T-helper 2 cell treated with Interferon-gamma antibody and Interleukin-4, amounts not matched to agents 5 μg/mL and 100 μg/mL, for 36 hours (primary cell): Measurements from ENCODE around the gene SLC6A3.

Experiments used
- DNase-seq: peaks from one replicate; pipeline ENCODE4 v3.0.0; 2021; ENCODE audit warnings: low spot score
- H3K27ac Mint-ChIP-seq: one replicate; pipeline ENCODE4 v1.8.0; 2021; ENCODE audit warnings: mild to moderate bottlenecking, mixed read lengths
- H3K27me3 Mint-ChIP-seq: one replicate; pipeline ENCODE4 v1.8.0; 2021; ENCODE audit warnings: low read depth, mixed read lengths
- H3K36me3 Mint-ChIP-seq: one replicate; pipeline ENCODE4 v1.8.0; 2021; ENCODE audit warnings: low read depth, mixed read lengths
- H3K4me1 Mint-ChIP-seq: one replicate; pipeline ENCODE4 v1.8.0; 2021; ENCODE audit warnings: low read depth, mixed read lengths
- H3K4me3 Mint-ChIP-seq: one replicate; pipeline ENCODE4 v1.8.0; 2022; ENCODE audit warnings: mild to moderate bottlenecking, moderate library complexity, mixed read lengths
- H3K9me3 Mint-ChIP-seq: one replicate; pipeline ENCODE4 v1.8.0; 2021; ENCODE audit warnings: mixed read lengths

Gene SLC6A3

DNA sequence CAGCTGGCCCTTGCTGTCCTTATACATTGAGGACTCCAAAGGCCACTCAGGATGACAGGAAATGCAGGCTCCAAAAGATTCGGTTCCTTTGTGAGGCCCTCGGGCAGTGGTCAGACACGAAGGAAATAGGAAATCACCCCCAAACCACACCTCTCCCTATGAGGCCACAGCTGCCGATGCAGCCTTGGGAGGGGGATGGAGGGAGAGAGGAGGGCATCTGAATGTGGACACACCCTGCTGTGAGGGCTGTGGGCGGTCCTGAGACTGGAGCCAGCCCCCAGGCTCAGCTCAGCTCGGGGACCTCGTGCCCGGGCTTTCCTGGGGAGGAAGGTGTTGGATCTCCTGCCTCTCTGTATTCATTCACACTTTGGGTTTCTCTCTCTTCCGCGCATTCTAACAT lies 97.7 kb downstream of the SLC6A3 start:
- Mint-ChIP-seq H3K9me3 (no peaks in the 10 kb centered on the region), H3K4me1 (peaks cover 20% of the 10 kb centered on the region), H3K27ac (no peak overlapping the region), H3K27me3 (no peaks in the 10 kb centered on the region), H3K36me3 (peaks cover 12% of the 10 kb centered on the region), H3K4me3 (no peak overlapping the region)
- DNase-seq: no peak

DNA sequence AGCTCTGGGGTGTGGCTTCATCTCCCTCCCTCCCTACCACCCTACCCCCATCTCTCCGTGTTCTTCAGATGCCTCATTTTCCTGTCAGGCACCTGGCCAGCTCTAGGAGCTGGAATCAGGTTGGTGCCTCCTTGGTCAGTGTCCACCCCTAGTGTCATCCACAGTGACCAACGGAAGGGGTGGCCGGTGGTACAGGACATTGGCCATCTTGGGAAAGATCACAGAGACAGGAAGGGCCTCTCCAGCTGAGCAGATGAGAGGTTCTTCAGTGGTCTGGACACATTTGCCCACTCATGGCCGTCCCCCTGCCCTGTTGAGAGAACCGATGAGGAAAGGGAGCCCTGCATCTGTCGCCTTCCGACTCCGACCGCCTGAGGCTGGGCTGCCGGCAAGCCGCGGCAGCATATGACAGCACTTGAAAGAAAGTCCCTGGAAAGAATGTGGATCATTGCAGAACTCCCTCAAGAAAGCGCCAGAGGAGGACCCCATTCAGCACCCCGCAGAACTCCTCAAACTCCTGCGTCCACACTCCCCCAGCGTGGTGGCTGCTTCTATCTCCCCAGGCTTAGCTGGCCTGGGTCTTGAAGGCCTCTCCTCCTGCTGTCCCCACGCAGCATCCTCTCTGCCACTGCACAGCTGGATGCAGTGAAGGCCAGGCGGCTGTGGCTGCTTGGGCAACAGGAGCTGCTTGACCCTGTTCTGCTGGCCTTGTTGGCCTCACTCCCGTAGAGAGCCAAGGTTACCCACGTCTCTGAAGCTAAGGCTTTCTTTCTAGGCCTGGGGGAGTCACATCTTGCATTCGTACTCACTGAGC lies 98.4 kb downstream of the SLC6A3 start:
- H3K27ac Mint-ChIP-seq: peak overlapping the region; percentile 55
- no peak for DNase-seq
- peaks cover 16% of the 10 kb centered on the region for H3K36me3 Mint-ChIP-seq
- H3K4me1 Mint-ChIP-seq: peaks cover 20% of the 10 kb centered on the region
- no peaks in the 10 kb centered on the region for H3K27me3 Mint-ChIP-seq
- peak overlapping the region; percentile 83 for H3K4me3 Mint-ChIP-seq
- H3K9me3 Mint-ChIP-seq: no peaks in the 10 kb centered on the region

DNA sequence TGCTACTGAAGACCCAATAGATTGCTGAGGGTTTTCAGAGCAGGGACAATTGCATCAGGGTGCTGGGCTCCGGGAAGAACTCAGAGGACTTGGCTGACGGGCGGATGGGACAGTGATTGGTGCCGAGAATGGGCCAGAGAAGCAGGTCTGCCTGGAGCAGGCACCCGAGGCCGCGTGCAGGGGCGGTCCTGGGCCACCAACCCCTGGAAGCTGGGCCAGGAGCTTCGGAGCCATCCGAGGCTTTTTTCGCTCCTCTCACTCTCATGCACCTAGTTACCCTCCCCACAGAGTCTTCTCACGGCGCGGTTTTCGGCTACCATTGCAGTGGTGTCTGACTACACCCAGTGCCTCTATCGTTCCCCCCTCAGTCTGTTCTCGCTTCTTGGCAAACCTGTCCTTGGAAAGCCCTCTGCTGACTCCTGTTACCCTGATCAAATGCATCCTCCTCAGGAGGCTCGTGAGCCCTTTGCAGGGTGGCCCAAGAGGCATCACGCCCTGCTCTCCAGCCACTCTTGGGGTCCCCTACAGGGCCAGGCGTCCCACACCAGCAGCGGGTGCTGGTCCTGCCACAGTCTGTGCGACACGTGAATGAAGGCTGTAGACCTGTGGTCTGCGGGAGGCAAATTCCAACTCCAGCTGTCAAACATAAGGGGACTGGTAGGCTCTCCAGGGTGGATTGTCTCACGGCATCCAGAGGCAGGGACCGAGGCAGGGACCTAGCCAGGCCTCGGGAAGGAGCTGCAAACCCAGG lies 99.2 kb downstream of the SLC6A3 start:
- Mint-ChIP-seq H3K4me3 (peak overlapping the region; percentile 83), H3K4me1 (peaks cover 19% of the 10 kb centered on the region), H3K27me3 (no peaks in the 10 kb centered on the region), H3K36me3 (peaks cover 23% of the 10 kb centered on the region), H3K9me3 (no peaks in the 10 kb centered on the region), H3K27ac (peak overlapping the region; percentile 80)
- no peak for DNase-seq

DNA sequence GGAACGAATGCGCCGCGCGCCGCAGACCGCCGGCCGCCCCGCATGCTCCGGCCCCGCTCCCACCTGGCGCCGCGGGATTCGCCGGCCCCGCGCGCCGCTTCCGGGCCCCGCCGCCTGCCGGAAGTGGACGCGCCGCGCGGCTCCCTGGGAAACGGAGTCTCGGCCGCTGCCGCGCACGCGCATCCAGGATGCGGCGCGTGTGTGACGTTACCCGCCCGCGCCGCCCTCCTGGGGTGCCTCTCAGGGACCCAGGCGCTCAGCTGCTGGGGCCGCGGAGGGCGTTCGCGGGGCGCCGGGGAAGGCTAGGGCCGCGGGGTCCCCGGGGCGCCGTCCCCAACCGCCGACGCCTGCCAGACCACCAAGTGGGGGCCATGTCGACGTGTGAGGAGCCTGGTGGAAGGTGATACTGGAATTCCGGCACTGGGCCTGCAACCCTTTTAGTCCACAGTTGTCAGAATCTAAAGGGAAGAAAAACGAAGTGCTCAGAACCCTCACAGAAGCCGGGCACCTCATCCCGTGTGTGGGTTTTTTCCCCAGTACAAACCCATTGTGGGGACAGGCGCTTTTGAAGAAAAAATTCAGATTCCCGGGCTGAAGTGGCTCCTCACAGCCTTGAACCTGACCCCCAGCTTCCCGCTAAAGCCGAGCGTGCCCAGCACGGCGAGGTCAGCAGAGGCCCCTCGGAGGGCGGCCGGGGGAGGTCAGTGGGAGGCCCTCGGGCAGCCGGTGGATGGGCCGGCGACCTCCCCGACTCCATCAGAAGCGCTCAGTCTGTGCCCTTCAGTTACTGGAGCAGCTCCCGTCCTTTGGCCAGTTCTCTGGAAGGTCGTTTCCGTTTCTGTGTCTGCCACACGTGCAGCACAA lies 100.0 kb downstream of the SLC6A3 start, which contains the start of gene CLPTM1L:
Gene CLPTM1L, minus strand, starts transcription at position 125 of the 864 bp plus-strand sequence. CDS start 258 bp downstream, outside the sequence.
- no peaks in the 10 kb centered on the region for H3K9me3 Mint-ChIP-seq
- H3K27ac Mint-ChIP-seq: peak within 1 kb of the TSS; percentile 85
- peaks cover 27% of the 10 kb centered on the region for H3K36me3 Mint-ChIP-seq
- peak; percentile 90 for DNase-seq
- peak within 1 kb of the TSS; percentile 86 for H3K4me3 Mint-ChIP-seq
- H3K27me3 Mint-ChIP-seq: no peaks in the 10 kb centered on the region
- peaks cover 18% of the 10 kb centered on the region for H3K4me1 Mint-ChIP-seq

DNA sequence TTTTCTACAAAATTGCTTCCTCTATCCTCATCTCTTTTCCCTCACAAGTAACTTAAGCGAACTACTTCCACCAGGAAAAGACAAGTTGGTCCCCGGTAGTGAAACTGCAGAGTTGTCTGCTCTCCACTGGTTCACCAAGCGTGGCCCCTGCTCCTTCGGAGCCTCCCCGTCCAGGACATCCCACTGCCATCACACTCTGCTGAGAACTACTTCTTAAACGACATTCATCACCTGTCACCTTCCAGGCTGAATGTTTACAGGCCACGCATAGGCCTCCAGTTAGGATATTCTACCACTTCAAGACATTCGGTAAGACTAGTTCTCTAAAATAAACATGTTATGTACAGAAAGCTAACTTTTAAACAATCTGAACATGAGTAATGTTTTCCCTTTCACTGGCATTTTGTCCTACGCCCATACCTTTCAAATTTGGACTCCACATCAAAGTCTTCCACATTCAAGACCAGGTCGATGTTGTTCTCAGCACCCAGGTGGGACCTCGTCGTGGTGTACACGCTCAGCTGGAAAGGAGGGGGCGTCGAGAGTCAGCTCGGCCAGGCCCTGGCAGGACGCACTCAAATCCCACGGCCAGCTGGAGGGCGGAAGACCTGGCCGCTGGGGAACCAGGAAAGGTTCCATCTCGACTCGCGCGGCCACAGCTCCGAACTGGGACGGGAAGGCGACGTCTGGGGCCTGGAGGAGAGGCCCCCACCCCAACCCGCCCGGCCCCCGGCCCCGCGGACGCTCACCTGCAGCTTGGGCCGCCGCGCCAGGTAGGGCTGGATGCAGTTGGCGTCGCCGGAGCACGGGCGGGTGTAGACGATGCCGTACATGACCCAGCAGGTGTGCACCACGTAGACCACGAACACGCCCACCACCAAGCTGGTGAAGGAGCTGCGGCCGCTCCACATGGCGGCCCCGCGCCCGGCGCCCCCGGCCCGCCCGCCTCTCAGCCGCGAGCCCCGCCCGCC lies 101.0 kb downstream of the SLC6A3 start:
- Mint-ChIP-seq H3K36me3 (peaks cover 31% of the 10 kb centered on the region), H3K9me3 (no peaks in the 10 kb centered on the region), H3K4me1 (peaks cover 18% of the 10 kb centered on the region), H3K4me3 (peak overlapping the region; percentile 86), H3K27ac (peak overlapping the region; percentile 85), H3K27me3 (no peaks in the 10 kb centered on the region)
- peak; percentile 26 for DNase-seq

DNA sequence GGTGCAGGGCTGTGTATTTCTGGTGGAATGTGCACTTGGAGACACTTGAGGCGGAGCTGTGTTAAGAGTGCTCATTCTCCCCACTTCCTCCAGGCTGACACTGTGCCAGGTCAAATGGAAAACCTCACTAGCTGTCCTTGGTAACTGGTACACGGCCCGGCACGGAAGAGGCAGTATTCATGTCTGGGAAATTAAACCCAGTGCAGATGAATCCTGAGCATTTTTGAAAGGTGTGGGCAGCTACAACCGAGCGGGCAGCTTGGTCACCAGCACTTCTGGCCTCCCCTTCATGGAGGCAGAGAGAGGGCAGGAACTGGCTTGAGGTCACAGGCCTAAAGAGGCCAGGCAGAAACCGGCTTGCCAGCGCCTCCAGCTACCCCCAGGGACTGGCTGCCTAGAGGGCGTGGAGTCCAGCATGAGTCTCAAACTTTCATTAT lies 101.9 kb downstream of the SLC6A3 start:
- Mint-ChIP-seq H3K4me1 (peaks cover 18% of the 10 kb centered on the region), H3K36me3 (peaks cover 33% of the 10 kb centered on the region)

More for the DNA sequence above, 101.9 kb downstream of the SLC6A3 start:
- Mint-ChIP-seq H3K27ac (peak overlapping the region; percentile 50), H3K4me3 (peak overlapping the region; percentile 86), H3K9me3 (no peaks in the 10 kb centered on the region), H3K27me3 (no peaks in the 10 kb centered on the region)
- no peak for DNase-seq
